KG1 (cell line): ENCODE measurements around the gene F8A2.
"Not testable (repeated sequence)": the region's sequence is repeated elsewhere in the genome, so short reads cannot be mapped to it uniquely, and the experiment has no call there.

ENCODE experiments used
- DNase-seq: peaks from one replicate; lab custom pipeline; 2025; lab: John Stamatoyannopoulos, UW

The F8A2 gene

DNA sequence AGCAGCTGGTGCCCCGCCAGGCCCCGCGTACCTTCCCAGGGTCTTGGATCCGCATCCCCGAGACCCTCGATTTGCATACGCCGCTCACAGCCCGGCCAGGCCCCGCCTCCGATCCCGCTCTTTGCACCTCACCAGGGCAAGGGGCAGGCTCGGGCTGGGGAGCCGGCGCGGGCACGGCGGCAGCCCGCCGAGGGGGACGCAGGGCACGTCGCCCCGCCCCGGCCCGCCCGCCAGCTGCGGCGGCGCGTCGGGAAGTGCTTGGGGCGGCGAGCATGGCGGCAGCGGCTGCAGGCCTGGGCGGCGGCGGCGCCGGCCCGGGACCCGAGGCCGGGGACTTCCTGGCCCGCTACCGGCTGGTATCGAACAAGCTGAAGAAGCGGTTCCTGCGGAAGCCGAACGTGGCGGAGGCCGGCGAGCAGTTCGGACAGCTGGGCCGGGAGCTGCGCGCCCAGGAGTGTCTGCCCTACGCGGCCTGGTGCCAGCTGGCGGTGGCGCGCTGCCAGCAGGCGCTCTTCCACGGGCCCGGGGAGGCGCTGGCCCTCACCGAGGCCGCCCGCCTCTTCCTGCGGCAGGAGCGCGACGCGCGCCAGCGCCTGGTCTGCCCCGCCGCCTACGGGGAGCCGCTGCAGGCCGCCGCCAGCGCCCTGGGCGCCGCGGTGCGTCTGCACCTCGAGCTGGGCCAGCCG is at the start of gene F8A2:
TSS of gene F8A2 (plus strand) at position 253 of the 686 bp plus-strand sequence. CDS start at position 273, 20 bp downstream.
- not testable (repeated sequence) for DNase-seq

DNA sequence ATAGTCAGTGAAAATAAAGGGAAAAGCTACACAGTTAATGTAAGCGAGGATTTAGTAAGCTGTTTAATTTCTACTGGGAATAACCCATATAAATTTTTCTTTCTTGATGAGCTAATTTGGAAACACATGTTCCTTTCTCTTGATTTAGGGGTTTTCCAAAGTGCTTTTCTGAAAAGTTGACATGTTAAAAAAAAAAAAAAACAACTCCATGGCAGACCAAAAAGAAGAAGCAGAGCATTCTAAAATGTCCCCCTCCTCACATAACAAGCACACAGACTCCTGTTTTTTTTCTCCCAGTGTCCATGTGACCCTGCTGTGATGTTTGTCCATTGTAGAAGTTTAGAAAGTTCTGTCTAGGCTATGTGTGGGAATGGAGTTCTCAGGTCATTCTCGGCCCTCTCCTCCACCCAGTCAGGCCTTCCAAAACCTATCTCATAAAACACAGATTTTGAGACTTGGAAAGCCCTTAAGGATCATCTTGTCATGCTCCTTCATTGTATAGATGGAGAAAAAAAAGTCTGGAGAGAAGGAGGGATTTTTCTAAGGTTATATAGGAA is 48.3 kb upstream of the F8A2 start:
- DNase-seq: no peak

DNA sequence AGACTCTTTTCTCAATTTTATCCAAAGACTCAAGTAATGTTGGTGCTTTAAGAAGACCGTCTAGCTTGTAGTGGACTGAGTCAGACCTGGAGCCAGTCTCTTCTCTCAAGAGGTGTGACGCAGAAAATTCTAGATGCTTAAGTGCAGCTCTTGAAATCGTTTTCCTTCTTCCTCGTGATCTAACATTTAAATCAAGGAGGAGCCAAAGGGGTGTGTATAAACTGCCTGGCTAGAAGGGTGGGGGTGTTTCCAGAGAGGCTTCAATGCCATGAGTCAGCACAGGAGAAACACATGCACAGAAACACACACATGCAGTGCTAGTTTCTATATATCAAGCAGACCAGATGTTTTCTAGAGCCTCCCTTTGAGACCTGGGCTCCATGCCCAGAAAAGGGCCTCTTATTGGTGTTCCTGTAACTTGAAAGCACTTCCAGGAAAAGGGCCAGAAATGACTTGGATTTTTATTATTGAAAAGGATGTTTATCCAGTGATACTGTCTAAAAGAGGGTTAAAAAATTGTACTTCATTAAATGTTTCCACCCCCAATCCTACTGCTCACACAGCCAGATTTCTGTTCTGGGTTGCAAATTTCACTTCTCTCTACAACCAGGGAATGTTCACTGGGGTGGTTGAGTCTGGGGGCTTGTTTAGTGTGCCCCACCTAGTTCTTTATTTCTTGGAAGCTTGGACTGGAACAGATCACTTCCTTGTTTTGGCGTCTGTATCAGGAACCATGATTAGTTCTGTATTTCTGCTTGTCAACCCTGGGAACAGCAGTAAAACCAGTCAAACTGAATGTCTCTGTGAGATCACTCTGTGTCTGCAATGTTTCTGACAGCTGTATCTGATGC is 47.2 kb upstream of the F8A2 start, which contains the start of gene CLIC2:
TSS of gene CLIC2 (minus strand) at position 129 of the 851 bp plus-strand sequence. CDS start 187 bp downstream, outside the sequence.
- peak; percentile 1 for DNase-seq

- DNase-seq: not testable (repeated sequence)
Measured at GRCh38 chrX:155335337-155335712, 46.6 kb upstream of the F8A2 start.

GRCh38 chrX:155345689-155346088 is 36.2 kb upstream of the F8A2 start:
- not testable (repeated sequence) for DNase-seq

- not testable (repeated sequence) for DNase-seq
Measured at GRCh38 chrX:155349448-155349847, 32.4 kb upstream of the F8A2 start.

DNA sequence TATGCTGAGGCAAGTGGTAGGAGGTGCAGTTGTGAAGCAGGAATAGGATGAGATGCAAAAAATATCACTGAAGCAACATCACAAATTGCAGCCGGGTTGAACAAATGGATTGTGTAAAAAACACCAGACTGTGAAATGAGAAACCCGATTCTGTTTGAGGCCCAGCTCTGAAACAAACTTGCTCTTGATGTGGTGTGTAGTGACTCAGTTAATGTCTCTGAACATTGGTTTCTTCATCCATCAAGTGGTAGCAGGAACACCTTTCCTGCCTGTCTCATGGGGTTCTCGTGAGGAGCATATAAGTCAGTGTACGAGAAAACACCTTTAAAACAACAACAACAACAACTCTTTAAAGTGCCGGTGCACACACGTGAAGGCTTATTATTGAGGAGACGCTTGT is 18.2 kb upstream of the F8A2 start:
- DNase-seq: not testable (repeated sequence)

DNA sequence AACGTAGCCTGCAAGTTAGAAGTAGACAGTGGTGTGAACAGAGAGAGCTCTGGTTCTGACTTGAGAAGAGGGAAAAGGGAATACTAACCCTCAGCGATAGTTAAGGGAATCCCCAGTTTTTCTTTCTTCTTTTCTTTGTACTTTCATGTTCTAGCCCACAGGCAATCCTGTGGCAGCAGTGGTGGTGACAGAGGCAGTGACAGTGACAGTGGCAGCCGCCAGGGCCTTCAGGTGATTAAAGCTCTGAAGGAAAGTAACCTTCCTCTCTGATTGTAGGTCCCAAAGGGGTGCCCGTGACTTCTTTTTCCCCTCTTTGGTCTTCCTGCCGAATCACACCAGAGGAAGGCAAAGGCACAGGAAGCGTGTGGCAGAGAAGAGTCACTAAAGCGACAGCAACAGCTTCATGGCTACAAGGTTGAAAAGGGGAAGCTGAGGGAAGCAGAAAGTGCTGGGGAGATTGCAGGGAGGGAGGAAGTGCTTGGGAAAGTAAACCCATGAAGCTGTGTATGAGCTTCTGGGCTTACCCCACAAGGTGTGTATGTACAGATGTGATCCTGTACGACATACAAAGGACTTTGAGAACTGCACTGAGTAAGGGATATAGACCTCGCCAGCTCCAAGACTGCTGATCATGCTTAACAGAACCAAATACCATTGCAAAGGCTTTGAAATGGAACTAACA is 8.0 kb upstream of the F8A2 start:
- not testable (repeated sequence) for DNase-seq

DNA sequence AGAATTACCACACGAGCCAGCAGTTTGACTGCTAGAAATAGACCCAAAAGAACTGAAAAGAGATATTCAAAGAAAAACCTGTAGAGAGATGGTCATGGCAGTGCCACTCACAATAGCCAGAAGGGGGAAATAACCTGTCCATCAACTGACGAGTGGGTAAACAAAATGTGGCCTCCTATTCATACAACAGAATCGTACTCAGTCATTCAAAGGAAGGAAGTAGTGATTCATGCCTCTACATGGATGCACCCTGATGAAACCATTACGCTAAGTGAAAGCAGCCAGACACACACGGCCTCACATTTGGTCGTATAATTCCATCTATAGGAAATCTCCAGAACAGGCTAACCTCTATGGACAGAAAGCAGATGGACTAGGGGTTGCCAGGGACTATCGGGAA is 2.1 kb upstream of the F8A2 start:
- not testable (repeated sequence) for DNase-seq

GRCh38 chrX:155382529-155382967 is 653 bp downstream of the F8A2 start:
- not testable (repeated sequence) for DNase-seq

- DNase-seq: no peak
Measured at GRCh38 chrX:155389634-155390033, 7.7 kb downstream of the F8A2 start.

DNA sequence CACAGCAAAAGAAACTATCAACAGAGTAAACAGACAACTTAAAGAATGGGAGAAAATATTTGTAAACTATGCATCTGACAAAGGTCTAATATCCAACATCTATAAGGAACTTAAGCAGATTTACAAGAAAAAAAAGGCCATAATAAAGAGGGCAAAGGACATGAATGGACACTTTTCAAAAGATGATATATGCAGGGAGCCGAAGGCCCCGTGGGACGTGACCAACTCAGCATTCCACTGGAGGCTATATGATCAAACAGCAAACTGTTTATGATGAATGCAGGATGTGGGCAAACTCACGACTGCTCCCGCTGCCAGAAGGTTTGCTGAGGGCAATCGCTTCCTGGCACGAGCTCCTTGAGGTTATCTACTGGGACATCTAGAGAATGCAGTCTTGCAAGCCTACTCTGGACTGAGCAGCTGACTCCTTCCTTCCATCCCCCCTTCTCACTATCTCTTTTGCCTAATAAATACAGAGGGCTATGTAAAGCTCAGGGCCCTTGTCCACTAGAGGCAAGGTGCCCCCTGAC is 12.9 kb downstream of the F8A2 start:
- DNase-seq: not testable (repeated sequence)

DNA sequence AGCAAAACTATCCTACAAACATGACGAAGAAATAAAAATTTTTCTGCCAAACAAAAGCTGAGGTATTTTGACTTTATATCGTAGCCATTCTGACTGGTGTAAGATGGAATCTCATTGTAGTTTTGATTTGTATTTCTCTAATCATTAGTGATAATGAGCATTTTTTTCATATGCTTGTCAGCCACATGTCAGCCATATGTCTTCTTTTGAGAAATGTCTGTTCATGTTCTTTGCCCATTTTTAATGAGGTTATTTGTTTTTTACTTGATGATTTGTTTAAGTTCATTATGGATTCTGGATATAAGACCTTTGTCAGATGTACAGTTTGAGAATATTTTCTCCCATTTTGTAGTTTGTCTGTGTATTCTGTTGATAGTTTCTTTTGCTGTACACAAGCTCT is 24.5 kb downstream of the F8A2 start:
- DNase-seq: no peak

DNA sequence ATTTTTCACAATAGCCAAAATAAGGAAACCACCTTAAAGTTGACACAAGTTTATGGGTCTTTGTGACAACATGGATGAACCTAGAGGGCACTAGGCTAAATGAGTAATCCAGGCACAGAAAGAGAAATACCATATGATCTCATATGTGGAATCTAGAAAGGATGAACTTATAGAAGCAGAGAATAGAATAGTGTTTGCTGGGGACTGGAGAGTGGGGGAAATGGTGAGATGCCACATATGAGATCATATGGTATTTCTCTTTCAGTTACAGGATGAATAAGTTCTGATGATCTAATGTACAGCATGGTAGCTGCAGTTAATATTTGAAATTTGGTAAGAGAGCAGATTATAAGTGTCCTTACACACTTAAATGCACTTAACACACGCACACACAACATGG is 35.9 kb downstream of the F8A2 start:
- no peak for DNase-seq
